Measurements from ENCODE around the gene KLF14. TPM values are rescaled to one million over a fixed set of nuclear protein-coding genes. Genes with fewer than 3 reads are reported as not detected.
"Not testable (repeated sequence)": the region's sequence is repeated elsewhere in the genome, so short reads cannot be mapped to it uniquely, and the experiment has no call there.

The KLF14 gene
- 1 to 10 TPM in 1 of 4 donors, under 1 TPM in 3; 0.42 to 4.3 (median 0.84) TPM for polyA plus RNA-seq (ENCODE audit: insufficient read length in 4 of 4)

DNA sequence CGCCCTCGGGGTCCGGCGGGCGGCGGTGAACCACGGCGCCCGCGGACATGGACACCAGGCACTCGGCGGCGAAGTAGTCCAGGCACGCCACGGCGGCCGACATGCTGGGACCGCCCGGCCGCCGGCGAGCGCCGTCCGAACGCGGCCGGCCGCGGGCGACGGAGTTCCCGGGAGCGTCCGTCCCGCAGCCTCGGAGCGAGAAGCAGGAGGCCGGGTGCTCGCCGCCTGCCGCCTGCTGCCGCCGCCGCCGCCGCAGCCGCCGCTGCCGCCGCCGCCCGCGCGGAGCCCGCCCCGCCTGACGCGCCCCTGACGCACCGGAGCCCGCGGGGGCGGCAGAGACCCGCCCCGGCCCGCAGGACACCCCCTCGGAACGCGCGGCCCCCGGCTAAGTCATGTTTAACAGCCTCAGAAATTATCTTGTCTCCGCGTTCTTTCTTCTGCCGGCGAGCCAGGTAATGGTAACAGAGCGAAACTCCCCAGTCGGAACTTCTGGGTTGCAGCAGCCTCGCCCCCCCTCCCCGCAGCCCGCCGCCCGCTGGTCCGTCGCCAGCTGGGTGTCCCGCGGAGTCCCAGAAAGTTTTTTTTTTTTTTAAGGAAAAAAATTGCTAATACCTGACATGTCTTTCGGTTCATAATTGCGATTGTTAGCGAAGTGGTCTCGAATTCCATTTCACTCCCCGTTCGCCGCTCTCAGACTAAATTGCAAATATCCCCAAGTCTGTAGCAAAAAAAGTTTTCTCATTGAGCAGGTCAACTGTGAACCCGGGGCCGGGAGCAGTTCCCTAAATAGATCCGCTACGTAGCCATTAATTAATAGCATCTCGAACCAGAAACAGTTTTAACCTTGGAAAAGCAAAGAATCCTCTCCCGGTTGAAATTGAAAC is at the start of gene KLF14:
Gene KLF14 (minus strand): TSS at position 277 of the 884 bp plus-strand sequence. CDS start 174 bp downstream, at position 103.
- peak in 2 of 4 donors; percentile 31 to 40 for DNase-seq (ENCODE audit: low read depth in 4 of 4, low spot score in 3 of 4)

DNA sequence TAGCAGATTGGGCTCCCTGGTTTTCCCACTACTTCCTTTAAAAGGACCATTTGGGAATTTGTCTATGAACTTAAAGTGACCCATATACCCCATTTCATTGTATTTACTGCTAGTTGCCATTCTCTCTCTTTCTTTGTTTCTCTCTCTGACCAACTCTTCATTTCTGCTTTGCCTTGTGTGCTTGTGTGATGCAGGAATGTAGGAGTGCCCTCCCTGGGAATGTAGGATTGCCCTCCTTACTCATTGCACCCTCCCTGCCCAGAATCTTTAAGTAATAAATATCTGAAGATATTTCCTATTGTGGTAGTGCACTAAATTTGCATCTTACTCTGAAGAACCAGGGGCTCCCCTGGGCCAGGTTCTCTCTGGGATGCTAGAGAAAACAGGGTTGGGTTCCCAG is 47.3 kb upstream of the KLF14 start:
- no peak for DNase-seq (ENCODE audit: low read depth in 4 of 4, low spot score in 3 of 4)

DNA sequence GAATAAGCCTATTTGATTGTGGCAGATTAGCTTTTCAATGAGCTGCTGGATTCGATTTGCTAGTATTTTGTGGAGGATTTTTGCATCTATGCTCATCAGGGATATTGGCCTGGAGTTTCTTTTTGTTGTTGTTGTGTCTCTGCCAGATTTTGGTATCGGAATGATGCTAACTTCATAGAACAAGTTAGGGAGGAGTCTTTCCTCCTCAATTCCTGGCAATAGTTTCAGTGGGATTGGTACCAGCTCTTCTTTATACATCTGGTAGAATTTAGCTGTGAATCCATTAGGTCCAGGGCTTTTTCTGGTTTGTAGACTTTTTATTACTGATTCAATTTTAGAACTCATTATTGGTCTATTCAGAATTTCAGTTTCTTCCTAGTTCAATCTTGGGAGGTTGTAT is 43.4 kb upstream of the KLF14 start:
- DNase-seq (ENCODE audit: low read depth in 4 of 4, low spot score in 3 of 4) = no peak

DNA sequence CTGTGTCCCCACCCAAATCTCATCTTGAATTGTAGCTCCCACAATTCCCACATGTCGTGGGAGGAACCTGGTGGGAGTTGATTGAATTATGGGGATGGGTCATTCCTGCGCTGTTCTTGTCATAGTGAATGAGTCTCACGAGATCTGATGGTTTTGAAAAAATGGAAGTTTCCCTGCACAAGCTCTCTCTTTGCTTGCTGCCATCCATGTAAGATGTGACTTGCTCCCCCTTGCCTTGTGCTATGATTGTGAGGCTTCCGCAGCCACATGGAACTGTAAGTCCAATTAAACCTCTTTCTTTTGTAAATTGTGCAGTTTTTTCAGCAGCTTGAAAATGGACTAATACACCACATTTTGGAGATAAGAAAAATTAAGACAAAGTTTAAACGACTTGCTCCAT is 38.4 kb upstream of the KLF14 start:
- not testable (repeated sequence) for DNase-seq (ENCODE audit: low read depth in 4 of 4, low spot score in 3 of 4)

DNA sequence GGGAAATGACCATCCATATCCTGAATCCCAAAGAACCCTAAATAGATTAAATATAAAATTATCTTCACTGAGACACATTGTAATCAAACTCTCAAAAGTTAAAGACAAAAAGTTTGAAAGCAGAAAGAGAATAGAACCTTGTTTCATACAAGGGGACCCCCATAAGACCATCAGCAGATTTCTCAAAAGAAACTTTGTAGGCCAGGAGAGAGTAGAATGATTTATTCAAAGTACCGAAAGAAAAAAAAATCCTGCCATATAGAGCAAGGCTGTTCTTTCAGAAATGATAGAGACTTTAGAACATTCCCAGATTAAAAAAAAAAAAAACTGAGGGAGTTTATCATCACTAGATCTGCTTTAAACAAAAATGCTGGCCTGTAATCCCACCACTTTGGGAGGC is 34.8 kb upstream of the KLF14 start:
- no peak for DNase-seq (ENCODE audit: low read depth in 4 of 4, low spot score in 3 of 4)

DNA sequence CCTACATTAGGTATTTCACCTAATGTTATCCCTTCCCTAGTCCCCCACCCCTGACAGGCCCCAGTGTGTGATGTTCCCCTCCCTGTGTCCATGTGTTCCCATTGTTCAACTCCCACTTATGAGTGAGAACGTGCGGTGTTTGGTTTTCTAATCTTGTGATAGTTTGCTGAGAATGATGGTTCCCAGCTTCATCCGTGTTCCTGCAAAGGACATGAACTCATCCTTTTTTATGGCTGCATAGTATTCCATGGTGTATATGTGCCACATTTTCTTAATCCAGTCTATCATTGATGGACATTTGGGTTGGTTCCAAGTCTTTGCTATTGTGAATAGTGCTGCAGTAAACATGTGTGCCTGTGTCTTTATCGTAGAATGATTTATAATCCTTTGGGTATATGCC is 30.6 kb upstream of the KLF14 start:
- DNase-seq (ENCODE audit: low read depth in 4 of 4, low spot score in 3 of 4) = not testable (repeated sequence)

DNA sequence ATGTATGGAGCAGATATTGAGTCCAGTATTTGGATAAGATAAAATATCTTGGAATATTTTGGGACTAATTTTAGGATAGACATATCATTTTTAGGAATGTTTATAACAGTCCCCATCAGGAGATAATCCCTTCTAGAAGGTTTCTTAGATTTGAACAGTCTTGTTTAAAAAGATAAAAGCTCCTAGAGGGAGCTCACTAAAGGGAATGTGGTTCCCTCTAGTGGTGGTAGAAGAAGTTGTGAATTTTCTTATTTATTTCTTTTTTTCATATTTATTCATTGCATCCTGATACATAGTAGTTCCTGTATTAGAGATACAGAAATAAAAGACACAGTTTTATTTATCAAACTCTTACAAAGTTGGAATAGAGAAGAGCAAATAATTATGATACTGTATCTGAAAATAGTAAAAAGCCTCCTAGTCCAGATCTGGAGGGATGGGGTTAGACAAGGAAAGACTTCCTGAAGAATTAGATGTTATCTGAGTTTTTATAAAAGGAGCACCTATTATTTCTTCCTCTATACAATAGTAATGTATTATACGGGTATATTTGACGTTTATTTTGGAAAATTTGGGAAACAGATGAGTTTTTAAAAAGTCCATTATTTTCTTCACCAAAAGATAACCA is 24.5 kb upstream of the KLF14 start:
- peak in 2 of 4 donors; percentile 14 to 40 for DNase-seq (ENCODE audit: low read depth in 4 of 4, low spot score in 3 of 4)

DNA sequence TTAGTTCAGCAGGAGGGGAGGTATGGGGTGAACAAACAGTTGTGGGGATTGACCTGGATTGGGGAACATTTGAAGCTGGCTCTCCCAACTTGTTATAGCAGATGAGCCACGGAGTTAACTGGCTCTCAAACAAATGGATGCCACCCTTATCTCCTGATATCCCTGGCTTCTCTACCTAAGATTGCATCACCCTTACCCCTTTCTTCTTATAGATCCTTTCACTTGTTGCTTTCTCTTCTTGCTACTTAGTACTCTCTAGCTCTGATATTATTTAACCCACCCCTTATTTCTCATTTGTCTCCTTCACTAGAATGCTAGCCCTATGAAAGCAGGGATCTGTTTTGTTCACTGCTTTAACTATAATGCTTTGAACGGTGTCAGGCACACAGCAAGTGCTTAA is 22.3 kb upstream of the KLF14 start:
- no peak for DNase-seq (ENCODE audit: low read depth in 4 of 4, low spot score in 3 of 4)

DNA sequence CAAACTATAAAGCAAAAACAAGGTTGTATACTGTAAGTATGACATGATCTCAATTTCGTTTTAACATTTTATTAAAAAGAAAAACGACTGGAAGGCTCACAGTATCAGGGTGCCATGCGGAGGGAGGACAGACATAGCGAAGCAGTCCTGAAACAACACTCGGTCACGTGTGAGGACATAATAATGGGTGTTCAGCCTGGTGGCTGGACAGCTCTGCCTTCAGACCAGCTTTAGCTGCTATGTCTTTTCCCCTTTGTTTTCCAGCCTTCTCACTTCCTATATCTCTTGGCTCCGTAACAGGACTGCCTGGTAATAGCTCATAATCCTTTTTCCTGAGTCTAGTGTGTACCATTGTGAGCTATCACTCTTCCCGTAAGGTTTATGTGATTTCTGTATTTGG is 18.4 kb upstream of the KLF14 start:
- DNase-seq (ENCODE audit: low read depth in 4 of 4, low spot score in 3 of 4) = no peak

DNA sequence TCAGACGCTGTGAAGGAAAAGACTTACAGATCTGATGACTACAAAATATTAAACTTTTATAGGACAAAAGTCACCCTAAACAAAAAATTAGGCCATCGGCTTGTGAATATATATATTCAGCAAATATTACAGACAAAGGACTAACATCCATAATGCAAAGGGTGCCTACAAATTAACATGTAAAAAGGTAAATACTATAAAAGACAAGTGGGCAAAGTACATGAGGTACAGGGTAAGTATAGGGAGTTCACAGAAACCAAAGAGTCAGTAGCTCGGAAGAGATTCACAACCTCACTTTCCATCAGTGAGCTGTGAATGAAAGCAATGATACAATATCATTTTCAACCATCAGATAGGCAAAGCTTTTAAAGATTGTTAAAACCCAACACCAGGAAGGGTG is 16.7 kb upstream of the KLF14 start:
- no peak for DNase-seq (ENCODE audit: low read depth in 4 of 4, low spot score in 3 of 4)

DNA sequence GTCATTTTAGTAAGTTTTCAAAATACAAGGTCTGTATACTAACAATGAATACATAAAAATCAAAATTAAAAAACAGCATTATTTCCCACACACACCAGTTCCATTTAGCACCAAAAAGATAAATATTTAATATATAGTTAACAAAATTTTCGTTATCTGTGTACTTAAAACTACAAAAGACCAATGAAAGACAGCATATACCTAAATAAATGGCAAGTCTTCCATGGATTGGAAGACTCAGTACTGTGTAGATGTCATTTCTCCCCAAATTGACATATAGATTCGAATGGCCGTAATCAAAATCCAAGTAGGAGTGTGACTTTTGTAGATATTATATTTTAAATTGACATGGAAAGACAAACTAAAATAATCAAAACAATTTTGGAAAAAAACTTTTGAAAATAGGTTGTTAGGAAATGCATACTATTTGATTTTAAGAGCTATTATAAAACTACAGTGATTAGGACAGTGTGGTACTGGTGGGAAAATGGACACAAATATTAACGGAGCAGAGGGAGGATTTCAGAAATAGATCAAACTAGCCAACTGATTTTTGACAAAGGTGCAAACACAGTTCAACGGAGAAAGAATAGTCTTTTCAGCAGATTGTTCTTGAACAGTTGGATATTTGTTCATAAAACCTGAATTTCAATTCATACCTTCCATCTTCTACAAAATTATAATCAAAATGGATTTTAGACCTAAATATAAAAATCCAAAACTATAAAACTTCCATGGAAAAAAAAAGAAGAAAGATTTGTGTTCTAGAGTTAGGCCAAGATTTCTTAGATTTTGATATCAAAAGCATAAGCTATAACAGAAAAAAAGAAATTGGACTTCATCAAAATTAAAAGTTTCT is 14.8 kb upstream of the KLF14 start:
- DNase-seq (ENCODE audit: low read depth in 4 of 4, low spot score in 3 of 4) = no peak

DNA sequence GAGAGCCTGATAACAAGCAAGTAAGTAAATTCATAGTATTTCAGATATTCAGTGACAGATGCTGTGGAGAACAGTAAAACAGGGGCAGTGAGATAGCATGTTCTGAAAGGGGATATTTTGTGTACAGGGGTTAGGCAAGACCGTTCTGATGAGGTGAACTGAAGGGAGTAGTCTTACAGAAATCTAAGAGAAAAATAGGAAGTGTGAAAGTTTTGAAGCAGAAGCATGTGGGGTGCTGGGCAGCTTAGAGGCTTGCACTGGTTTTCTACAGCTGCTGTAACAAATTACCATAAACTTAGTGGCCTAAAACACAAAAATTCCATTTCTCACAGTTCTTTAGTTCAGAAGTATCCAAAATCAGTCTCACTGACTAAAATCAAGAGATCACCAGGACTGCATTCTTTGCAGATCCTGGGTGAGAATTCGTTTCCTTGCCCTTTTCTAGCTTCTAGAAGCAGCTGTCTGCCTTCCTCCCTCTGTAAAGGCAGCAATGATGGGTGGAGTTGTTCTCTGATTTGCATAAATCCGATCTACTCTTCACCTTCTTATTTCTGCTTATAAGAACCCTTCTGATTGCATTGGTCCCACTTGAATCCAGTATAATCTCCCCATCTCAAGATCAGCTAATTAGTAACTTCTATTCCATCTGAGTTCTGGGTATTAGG is 7.5 kb upstream of the KLF14 start:
- no peak for DNase-seq (ENCODE audit: low read depth in 4 of 4, low spot score in 3 of 4)

DNA sequence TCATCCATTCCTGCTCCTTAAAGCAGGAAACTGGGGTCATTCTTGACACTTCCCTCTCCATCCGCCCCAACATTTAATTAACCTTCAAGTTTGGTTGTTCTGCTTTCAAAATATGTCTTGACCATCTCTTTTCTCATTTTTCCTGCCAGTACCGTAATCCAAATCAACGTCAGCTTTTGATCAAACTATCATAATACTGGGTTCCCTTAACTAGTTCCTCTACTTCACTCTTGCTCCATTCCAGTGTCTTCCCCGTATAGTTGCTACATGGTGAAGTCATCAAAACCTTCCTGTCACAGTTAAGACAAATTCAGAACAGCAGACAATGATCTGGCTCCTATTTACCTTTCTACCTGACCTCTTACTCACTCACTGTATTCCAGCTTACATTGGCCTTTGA is 6.6 kb upstream of the KLF14 start:
- no peak for DNase-seq (ENCODE audit: low read depth in 4 of 4, low spot score in 3 of 4)

DNA sequence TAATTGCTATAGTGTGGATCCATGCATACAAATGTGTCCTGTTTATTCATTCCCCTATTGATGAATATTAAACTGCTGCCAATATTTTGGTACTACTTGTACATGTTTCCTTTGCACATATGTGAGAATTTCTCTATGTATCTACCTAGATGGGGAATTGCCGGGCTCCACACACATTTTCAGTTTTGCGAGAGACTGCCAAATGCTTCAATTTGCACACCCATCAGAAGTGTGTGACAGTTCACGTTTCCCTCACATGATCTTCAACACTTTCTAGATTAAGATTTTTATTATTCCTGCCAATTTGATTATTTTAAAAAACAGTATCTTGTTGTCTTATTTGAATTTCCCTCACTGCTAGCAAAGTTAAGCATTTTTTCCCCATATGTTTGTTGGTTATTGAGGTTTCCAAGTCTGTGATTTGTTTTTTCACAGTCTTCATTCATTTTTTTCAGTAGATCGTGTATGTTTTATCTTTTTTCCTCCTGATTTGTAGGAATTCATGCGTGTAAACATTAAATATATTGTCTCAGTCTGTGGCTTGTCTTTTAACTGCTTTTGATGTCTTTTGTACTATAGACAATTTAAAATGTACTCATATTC is 2.4 kb upstream of the KLF14 start:
- no peak for DNase-seq (ENCODE audit: low read depth in 4 of 4, low spot score in 3 of 4)

DNA sequence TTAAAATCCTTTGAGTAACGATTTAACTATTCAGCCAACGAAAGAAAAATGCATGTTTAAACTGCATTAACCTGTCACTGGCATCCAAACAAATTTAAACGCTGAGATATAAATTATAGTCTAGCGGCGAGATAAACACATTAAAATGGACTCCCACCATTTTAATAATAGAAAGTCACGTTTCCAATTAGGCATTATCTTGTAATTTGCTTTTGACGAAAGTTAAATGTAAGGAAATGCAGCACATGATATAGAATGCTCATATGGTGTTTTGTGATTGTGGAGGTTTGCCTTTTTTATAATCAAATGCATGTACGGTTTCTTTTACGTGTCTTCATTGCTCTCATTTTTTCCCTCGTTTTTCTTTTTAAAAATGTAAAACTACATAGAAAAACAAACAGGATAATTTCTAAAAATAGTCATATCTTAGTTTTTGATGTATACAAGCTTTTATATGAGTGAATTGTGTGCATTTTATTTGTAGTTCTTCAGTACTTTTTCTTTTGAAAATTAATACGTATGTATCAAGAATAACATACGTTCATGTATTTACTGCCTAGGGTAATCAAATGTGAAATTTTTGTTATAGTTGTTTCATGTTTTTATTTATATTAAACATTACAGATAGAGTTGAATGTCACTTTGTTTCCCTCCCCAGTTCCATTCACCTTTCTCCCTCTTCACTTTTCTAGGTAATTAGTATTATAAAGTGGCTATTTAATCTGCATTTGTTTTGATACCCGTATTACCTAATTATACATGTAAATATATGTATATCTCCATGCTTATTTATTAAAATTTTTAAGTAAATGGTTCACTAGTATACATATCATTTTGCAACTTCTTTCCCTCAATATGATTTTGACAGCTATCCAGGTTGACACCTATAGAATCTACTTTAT is 1.1 kb upstream of the KLF14 start:
- peak in 1 of 4 donors; percentile 29 for DNase-seq (ENCODE audit: low read depth in 4 of 4, low spot score in 3 of 4)

DNA sequence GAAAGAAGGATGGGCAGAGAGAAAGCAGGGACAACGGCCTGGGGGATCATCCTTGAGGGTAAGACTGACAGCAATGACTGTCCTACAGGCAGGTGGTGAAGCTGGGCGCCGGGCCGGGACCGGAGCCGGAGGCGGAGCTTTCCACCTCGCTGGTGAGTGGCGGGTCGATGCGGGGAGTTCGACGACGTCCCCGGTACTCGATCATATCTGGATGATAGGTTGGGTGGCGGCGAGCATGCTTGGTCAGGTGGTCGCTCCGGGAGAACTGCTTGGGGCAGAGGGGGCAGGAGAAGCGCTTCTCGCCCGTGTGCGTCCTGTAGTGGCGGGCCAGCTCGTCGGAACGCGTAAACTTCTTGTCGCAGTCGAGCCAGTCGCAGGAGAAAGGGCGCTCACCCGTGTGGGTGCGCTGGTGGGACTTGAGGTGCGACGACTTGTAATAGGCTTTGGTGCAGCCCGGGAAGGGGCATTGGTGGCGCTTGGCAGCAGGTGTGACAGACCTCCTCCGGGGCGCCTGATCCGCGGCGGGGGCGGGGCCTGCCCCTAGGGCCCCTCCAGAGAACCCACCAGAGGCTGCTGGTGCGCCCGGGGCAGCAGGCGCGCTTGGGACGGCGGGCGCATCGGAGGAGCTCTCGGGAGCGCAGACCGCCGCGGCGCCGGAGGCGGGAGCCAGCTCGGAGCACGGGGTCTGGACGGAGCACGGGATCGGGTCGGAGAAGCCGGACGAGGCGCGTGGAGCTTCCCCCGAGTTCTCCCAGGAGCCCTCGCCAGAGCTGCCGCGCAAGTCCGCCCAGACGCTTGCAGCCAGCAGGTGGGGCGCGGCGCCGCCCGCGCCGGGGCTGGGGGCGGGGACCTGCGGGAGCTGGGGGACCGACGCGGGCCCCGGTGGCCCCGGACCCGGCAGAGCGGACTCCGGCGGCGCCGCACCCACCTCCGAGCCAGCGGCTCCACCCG is 752 bp downstream of the KLF14 start:
- DNase-seq (ENCODE audit: low read depth in 4 of 4, low spot score in 3 of 4) = peak in 2 of 4 donors; percentile 10 to 24

DNA sequence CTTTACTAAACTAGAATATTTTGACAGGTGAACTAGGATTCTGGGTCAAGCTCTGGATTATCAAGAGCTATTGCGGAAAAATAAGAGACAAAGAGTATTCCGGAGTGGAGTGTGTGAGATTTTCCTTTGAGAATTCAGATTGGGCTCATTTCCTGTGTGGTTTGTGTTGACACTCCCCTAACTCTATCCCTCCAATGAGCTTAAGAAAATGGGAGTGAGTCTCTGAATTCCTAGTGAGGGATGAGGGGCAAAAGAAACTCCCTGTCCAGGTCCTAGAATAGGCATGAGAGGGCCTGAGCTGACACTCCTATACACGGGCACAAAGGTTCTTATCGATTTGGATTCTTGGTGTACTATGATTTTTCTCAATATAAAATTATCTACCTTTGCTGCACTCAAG is 10.2 kb downstream of the KLF14 start:
- no peak for DNase-seq (ENCODE audit: low read depth in 4 of 4, low spot score in 3 of 4)

Data from left renal pelvis (tissue), 4 donors.